ENCODE data around the gene ZDHHC16.

Gene ZDHHC16

DNA sequence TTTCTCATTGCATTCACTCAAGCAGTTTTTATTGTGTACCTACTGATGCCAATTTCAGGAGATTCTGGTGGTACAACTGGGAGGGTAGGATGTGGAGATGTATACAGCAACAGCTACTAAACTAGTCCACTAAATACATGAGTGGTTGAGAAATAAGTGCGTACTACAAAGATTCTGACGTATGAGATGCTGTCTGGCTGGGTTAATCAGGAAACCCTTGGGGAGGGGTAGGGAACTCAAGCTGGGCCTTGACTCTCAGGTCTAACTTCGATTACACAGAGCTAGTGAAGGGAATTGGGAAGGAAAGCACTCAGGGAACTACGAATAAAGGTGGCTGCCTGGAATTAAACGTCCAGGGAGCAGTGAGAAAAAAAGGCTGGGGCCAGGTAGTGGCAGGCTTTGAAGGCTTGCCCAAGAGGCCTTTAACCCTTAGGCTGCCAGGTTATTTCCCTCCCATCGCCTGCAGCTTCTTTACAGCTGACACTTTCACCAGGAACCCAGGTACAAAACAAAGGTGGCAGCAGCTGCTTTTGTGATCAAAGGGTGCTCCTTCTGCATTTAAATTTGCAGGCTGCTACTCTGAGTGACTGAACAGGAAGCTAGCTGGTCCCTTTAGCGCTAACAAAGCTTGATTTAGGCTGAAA, 49.0 kb downstream of the ZDHHC16 start:
- Histone ChIP-seq H3K4me1 (ENCODE audit: control insufficient read depth, insufficient read depth, low read length) (peaks cover 19% of the 10 kb centered on the region), H3K27ac (ENCODE audit: insufficient read depth, low read depth, low read length, poor library complexity, severe bottlenecking) (peak overlapping the region; percentile 20), H3K27me3 (ENCODE audit: control insufficient read depth, insufficient read depth, low read length, poor library complexity, severe bottlenecking) (peaks cover 11% of the 10 kb centered on the region), H3K9me3 (ENCODE audit: control insufficient read depth, low read length) (no peaks in the 10 kb centered on the region), H3K4me3 (ENCODE audit: insufficient read depth, low read depth, low read length) (no peak overlapping the region), H3K36me3 (ENCODE audit: control insufficient read depth, insufficient read depth, low read length) (no peaks in the 10 kb centered on the region)
- WGBS, 2 experiments = 34 to 39% methylated on average over 7 of the region's 7 CpGs

DNA sequence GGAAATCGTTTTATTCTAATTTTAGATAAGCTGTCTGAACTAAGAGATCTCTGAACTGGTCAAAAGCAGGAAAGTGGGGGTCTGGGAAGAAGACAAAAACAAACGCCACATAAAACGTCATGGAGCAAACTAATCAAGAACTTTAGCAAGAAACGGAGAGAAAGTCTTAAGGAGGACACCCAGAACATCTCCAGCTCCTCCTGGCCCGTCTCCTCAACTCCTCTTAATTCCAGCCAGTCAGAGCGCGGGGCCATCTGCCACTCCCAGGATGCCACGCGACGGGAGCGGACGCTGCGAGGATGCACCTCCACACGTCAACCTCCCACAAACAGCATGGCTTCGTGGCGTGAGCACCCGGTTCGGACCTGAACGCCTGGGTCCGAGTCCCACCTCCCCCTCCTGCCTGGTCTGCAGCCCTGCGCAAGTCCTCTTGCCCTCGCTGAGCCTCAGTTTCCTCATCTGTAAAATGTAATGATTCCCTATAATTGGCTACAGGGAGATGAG, 51.6 kb downstream of the ZDHHC16 start:
- Histone ChIP-seq H3K4me3 (ENCODE audit: insufficient read depth, low read depth, low read length) (peak overlapping the region; percentile 89), H3K36me3 (ENCODE audit: control insufficient read depth, insufficient read depth, low read length) (no peaks in the 10 kb centered on the region), H3K27ac (ENCODE audit: insufficient read depth, low read depth, low read length, poor library complexity, severe bottlenecking) (peak overlapping the region; percentile 73), H3K9me3 (ENCODE audit: control insufficient read depth, low read length) (no peaks in the 10 kb centered on the region), H3K4me1 (ENCODE audit: control insufficient read depth, insufficient read depth, low read length) (peaks cover 19% of the 10 kb centered on the region), H3K27me3 (ENCODE audit: control insufficient read depth, insufficient read depth, low read length, poor library complexity, severe bottlenecking) (peaks cover 35% of the 10 kb centered on the region)
- 1% methylated on average over 21 to 22 of the region's 22 CpGs for WGBS, 2 experiments

DNA sequence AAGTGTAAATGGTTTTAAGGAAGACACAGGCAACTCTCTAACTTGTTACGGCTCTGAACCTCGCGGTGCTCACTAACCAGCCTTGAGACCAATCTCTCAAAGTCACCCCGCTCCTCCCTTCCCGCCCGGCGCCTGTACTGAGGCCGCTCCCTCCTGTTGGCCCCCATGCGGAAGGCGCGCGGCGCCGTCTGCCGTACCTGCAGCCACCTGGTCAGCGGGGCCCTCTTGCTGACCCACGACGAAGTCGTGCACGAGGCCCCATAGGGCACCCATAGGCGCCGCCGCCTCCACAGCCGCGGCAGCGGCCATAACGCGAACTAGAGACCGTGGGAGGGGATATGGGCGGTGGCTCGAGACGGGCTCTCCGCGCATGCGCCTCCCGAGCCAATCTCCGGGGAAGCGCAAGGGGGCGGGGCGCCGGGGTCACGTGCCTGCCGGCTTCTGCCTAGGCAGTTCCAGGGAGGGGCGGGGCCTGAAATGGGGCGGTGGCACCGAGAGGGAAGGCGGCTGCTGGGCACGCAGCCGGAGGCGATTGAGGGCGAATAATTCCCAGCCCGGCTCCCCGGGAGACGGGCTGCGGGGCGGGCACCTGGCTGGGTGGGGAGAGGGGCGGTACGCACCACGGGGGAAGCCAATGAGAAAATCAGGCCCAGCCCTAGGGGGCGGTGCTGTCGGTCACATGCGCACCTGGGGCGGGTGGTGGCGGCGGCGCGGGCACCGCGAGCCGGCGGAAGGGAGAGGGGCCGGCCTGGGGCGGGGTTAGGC, 52.3 kb downstream of the ZDHHC16 start, which contains the start of gene MMS19:
Gene MMS19, minus strand, starts transcription at position 347 of the 765 bp plus-strand sequence. Its CDS starts 38 bp downstream, at position 309.
- Histone ChIP-seq H3K4me1 (ENCODE audit: control insufficient read depth, insufficient read depth, low read length) (peaks cover 19% of the 10 kb centered on the region), H3K4me3 (ENCODE audit: insufficient read depth, low read depth, low read length) (peak within 1 kb of the TSS; percentile 89), H3K9me3 (ENCODE audit: control insufficient read depth, low read length) (no peaks in the 10 kb centered on the region), H3K36me3 (ENCODE audit: control insufficient read depth, insufficient read depth, low read length) (no peaks in the 10 kb centered on the region), H3K27ac (ENCODE audit: insufficient read depth, low read depth, low read length, poor library complexity, severe bottlenecking) (peak within 1 kb of the TSS; percentile 74), H3K27me3 (ENCODE audit: control insufficient read depth, insufficient read depth, low read length, poor library complexity, severe bottlenecking) (peaks cover 35% of the 10 kb centered on the region)
- WGBS, 2 experiments = 0% methylated on average over 73 of the region's 73 CpGs

DNA sequence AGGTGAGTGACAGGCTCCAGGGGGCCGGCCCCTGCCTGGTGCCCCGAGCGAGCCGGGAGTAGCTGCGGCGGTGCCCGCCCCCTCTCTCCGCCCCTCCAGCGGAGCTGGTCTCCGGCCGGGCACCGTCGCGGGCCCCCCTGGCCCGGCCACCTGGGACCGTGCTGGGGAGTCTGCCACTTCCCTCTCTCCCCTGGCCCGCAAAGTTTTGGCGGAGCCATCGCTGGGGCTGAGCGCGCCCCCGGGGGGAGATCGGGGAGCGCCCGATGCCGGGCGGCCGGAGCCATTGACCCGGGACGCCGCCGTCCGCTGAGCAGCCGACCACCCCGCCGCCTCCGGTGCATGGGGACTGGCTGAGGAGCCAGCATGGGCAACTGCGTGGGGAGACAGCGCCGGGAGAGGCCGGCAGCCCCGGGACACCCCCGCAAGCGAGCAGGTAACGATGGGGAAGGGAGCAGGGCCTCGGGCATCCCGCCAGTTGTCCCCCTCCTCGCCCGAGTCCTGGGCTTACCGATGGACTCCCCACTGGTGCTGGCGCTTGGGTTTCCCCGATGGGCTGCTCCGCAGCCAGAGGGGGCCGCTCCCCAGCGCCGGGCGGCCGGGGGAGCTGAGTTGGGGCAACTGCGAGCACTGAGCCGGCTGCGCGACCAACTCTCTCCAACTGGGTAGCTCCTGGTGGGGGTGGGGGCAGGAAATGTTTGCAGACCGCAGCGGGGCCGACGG, 53.0 kb downstream of the ZDHHC16 start, which contains the start of gene UBTD1:
Gene UBTD1, plus strand, starts transcription at position 84 of the 720 bp plus-strand sequence. Its CDS starts 280 bp downstream, at position 364.
- Histone ChIP-seq H3K4me3 (ENCODE audit: insufficient read depth, low read depth, low read length) (peak within 1 kb of the TSS; percentile 89), H3K4me1 (ENCODE audit: control insufficient read depth, insufficient read depth, low read length) (peaks cover 19% of the 10 kb centered on the region), H3K9me3 (ENCODE audit: control insufficient read depth, low read length) (no peaks in the 10 kb centered on the region), H3K27me3 (ENCODE audit: control insufficient read depth, insufficient read depth, low read length, poor library complexity, severe bottlenecking) (peaks cover 35% of the 10 kb centered on the region), H3K27ac (ENCODE audit: insufficient read depth, low read depth, low read length, poor library complexity, severe bottlenecking) (peak within 1 kb of the TSS; percentile 74), H3K36me3 (ENCODE audit: control insufficient read depth, insufficient read depth, low read length) (no peaks in the 10 kb centered on the region)
- 0% methylated on average over 66 of the region's 66 CpGs for WGBS, 2 experiments

DNA sequence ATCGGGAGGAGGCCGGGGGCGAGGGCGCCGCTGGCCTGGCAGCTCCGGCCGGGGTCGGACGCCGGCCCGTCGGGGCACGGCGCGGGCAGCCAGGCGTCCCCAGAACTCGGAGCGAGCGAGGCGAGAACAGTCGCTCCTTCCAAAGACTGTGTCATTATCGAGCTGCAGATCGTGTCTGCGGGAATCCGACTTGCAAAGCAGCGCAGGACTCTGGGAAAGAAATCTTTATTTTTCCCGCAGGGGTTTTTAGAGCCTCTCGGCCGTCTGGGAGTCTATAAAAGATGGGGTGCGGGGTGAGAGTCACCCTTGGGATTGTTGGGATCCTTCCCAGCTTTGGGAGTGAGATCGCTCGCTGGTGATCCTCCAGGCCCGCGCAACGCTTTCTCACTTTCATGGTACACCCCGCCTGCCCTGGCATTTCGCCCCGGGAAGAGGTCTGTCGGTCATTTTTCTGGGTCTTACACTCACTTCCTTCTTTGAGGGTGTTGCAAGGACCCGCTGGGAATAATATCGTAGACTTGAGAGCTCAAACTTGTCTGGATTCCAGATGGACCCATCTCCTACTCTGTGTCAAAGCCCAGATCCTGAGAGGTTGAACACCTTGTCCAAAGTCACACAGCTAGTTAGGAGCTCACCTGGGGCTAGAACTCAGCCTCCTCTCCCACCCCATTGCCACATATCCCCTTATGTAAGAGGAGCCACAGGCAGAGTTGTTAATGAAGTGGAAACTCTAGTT, 53.8 kb downstream of the ZDHHC16 start:
- no peaks in the 10 kb centered on the region for H3K36me3 ChIP-seq (ENCODE audit: control insufficient read depth, insufficient read depth, low read length)
- H3K9me3 ChIP-seq (ENCODE audit: control insufficient read depth, low read length) = no peaks in the 10 kb centered on the region
- H3K27ac ChIP-seq (ENCODE audit: insufficient read depth, low read depth, low read length, poor library complexity, severe bottlenecking) = no peak overlapping the region
- H3K27me3 ChIP-seq (ENCODE audit: control insufficient read depth, insufficient read depth, low read length, poor library complexity, severe bottlenecking) = peaks cover 35% of the 10 kb centered on the region
- peak overlapping the region; percentile 89 for H3K4me3 ChIP-seq (ENCODE audit: insufficient read depth, low read depth, low read length)
- H3K4me1 ChIP-seq (ENCODE audit: control insufficient read depth, insufficient read depth, low read length) = peaks cover 18% of the 10 kb centered on the region
- 3% methylated on average over 41 of the region's 41 CpGs for WGBS, 2 experiments

DNA sequence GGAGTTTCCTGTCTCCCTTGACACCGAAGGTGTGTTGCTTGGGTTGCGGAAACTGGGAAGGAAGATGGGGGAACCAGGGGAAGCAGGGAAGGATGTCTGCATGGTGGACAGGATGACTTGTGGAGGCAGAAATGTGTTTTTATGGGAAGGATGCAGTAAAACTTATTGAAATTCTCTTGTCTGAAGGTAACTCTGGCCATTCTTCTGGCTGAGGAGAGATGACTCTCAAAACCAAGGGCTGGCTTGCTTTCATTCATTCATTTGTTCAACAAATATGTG, 54.3 kb downstream of the ZDHHC16 start:
- H3K9me3 ChIP-seq (ENCODE audit: control insufficient read depth, low read length) = no peaks in the 10 kb centered on the region
- 85 to 88% methylated on average over 2 of the region's 2 CpGs for whole genome bisulfite sequencing, 2 experiments
- no peaks in the 10 kb centered on the region for H3K36me3 ChIP-seq (ENCODE audit: control insufficient read depth, insufficient read depth, low read length)
- H3K4me1 ChIP-seq (ENCODE audit: control insufficient read depth, insufficient read depth, low read length) = peaks cover 13% of the 10 kb centered on the region
- no peak overlapping the region for H3K4me3 ChIP-seq (ENCODE audit: insufficient read depth, low read depth, low read length)
- H3K27me3 ChIP-seq (ENCODE audit: control insufficient read depth, insufficient read depth, low read length, poor library complexity, severe bottlenecking) = peaks cover 35% of the 10 kb centered on the region
- no peak overlapping the region for H3K27ac ChIP-seq (ENCODE audit: insufficient read depth, low read depth, low read length, poor library complexity, severe bottlenecking)

DNA sequence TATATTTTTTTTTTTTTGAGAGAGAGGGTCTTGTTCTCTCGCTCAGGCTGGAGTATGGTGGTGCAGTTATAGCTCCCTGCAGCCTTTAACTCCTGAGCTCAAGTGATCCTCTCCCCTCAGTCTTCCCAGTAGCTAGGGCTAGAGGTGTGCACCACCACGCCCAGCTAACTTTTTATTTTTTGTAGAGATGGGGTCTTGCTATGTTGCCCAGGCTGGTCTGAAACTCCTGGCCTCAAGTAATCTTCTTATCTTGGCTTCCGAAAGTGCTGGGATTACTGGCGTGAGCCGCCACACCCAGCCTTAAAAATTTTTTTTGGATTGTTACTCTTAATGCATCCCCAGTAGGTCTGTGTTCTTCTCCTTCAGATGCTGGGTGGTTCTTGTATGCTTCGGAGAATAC, 56.9 kb downstream of the ZDHHC16 start:
- H3K4me1 ChIP-seq (ENCODE audit: control insufficient read depth, insufficient read depth, low read length) = no peaks in the 10 kb centered on the region
- no peak overlapping the region for H3K4me3 ChIP-seq (ENCODE audit: insufficient read depth, low read depth, low read length)
- WGBS, 2 experiments = 92 to 97% methylated on average over 6 of the region's 6 CpGs
- no peak overlapping the region for H3K27ac ChIP-seq (ENCODE audit: insufficient read depth, low read depth, low read length, poor library complexity, severe bottlenecking)
- peaks cover 35% of the 10 kb centered on the region for H3K27me3 ChIP-seq (ENCODE audit: control insufficient read depth, insufficient read depth, low read length, poor library complexity, severe bottlenecking)
- no peaks in the 10 kb centered on the region for H3K36me3 ChIP-seq (ENCODE audit: control insufficient read depth, insufficient read depth, low read length)
- no peaks in the 10 kb centered on the region for H3K9me3 ChIP-seq (ENCODE audit: control insufficient read depth, low read length)

DNA sequence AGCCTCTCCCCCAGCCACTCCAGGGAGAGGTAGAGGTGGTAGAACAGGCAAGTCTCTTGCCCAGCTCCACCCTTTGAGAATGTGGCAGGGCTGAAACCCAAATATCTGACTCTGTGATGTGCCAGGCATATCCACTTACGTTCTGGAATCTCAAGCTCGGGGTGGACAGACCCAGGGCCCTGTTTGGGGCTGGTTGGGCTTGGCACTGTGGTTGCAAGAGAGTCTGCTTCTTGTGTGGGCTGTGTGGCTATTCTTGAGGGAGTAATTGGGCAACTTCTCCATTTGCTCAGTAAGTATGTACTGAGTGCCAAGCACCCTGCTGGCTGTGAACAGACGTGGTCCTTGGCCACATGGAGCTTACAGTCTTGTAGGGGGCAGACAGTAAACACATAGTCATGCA, 57.4 kb downstream of the ZDHHC16 start:
- Histone ChIP-seq H3K9me3 (ENCODE audit: control insufficient read depth, low read length) (no peaks in the 10 kb centered on the region), H3K27ac (ENCODE audit: insufficient read depth, low read depth, low read length, poor library complexity, severe bottlenecking) (no peak overlapping the region), H3K4me3 (ENCODE audit: insufficient read depth, low read depth, low read length) (no peak overlapping the region), H3K4me1 (ENCODE audit: control insufficient read depth, insufficient read depth, low read length) (no peaks in the 10 kb centered on the region), H3K36me3 (ENCODE audit: control insufficient read depth, insufficient read depth, low read length) (no peaks in the 10 kb centered on the region), H3K27me3 (ENCODE audit: control insufficient read depth, insufficient read depth, low read length, poor library complexity, severe bottlenecking) (peaks cover 35% of the 10 kb centered on the region)
- 87% methylated on average over 3 of the region's 3 CpGs for WGBS, 2 experiments

DNA sequence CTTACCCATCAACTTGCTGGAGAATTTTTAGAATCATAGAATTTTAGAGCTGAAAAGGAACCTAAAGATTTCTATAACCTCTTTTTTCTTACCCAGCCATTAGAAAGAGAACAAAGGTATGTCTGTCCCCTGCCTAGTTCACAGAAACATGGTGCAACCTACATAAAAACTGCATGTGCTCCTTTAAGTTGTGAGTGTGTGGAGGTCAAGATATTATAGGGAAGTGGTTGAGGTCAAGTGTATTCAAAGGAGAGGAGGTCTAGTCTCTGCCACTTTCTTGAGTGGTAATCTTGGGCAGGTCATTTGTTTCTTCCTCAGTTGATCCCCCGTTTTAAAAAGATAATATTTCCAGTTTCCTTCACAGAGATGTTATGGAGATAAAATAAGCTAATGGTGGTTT, 59.2 kb downstream of the ZDHHC16 start:
- H3K27me3 ChIP-seq (ENCODE audit: control insufficient read depth, insufficient read depth, low read length, poor library complexity, severe bottlenecking) = peaks cover 22% of the 10 kb centered on the region
- no peak overlapping the region for H3K27ac ChIP-seq (ENCODE audit: insufficient read depth, low read depth, low read length, poor library complexity, severe bottlenecking)
- no peaks in the 10 kb centered on the region for H3K9me3 ChIP-seq (ENCODE audit: control insufficient read depth, low read length)
- H3K4me3 ChIP-seq (ENCODE audit: insufficient read depth, low read depth, low read length) = no peak overlapping the region
- no peaks in the 10 kb centered on the region for H3K36me3 ChIP-seq (ENCODE audit: control insufficient read depth, insufficient read depth, low read length)
- WGBS, 2 experiments = 82 to 100% methylated on average over 1 of the region's 1 CpG
- no peaks in the 10 kb centered on the region for H3K4me1 ChIP-seq (ENCODE audit: control insufficient read depth, insufficient read depth, low read length)
